ENCODE results near the gene LRP1. TPM values are rescaled to one million over a fixed set of nuclear protein-coding genes. Genes with fewer than 3 reads are reported as not detected.

Gene LRP1
- total RNA-seq, 2 experiments from 2014 or later: 6.6 to 8.5 TPM

GRCh38 chr12:57169969-57170368 lies 41.7 kb downstream of the LRP1 start:
- Mint-ChIP-seq H3K4me3 (no peak overlapping the region), H3K27ac (no peak overlapping the region), H3K27me3 (no peaks in the 10 kb centered on the region), H3K4me1 (ENCODE audit: low read depth) (no peaks in the 10 kb centered on the region), H3K36me3 (ENCODE audit: low read depth) (no peaks in the 10 kb centered on the region), H3K9me3 (no peaks in the 10 kb centered on the region)
- ATAC-seq (ENCODE audit: poor library complexity): no peak
- H3K4me3 ChIP-seq (ENCODE audit: low read length): no peak overlapping the region
- H3K36me3 ChIP-seq (ENCODE audit: insufficient read depth, low read length): no peaks in the 10 kb centered on the region
- no peak overlapping the region for H3K27ac ChIP-seq (ENCODE audit: low read depth in 1 of 2, low read length in 2 of 2)
- TF ChIP-seq, protein P1, sequence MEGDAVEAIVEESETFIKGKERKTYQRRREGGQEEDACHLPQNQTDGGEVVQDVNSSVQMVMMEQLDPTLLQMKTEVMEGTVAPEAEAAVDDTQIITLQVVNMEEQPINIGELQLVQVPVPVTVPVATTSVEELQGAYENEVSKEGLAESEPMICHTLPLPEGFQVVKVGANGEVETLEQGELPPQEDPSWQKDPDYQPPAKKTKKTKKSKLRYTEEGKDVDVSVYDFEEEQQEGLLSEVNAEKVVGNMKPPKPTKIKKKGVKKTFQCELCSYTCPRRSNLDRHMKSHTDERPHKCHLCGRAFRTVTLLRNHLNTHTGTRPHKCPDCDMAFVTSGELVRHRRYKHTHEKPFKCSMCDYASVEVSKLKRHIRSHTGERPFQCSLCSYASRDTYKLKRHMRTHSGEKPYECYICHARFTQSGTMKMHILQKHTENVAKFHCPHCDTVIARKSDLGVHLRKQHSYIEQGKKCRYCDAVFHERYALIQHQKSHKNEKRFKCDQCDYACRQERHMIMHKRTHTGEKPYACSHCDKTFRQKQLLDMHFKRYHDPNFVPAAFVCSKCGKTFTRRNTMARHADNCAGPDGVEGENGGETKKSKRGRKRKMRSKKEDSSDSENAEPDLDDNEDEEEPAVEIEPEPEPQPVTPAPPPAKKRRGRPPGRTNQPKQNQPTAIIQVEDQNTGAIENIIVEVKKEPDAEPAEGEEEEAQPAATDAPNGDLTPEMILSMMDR (IDR thresholded peaks at IDR 0.05): no peak
- no peaks in the 10 kb centered on the region for H3K9me3 ChIP-seq (ENCODE audit: control insufficient read depth in 1 of 2, insufficient read depth in 1 of 2, low read length in 2 of 2)
- CTCF ChIA-PET: interaction anchor here (1.5 kb wide), 2 partner anchors 13 to 46 kb away, joined by 3 to 4 read pairs; no protein-coding TSS in a partner anchor
- no peaks in the 10 kb centered on the region for H3K4me1 ChIP-seq (ENCODE audit: insufficient read depth, low read length)
- H3K27me3 ChIP-seq (ENCODE audit: control insufficient read depth in 1 of 2, insufficient read depth in 2 of 2, low read length in 2 of 2): no peaks in the 10 kb centered on the region
- POLR2A ChIA-PET: no interaction called here
- DNase-seq: no peak
- intact Hi-C loops (cut with DNase I, micrococcal nuclease): no loop called here

DNA sequence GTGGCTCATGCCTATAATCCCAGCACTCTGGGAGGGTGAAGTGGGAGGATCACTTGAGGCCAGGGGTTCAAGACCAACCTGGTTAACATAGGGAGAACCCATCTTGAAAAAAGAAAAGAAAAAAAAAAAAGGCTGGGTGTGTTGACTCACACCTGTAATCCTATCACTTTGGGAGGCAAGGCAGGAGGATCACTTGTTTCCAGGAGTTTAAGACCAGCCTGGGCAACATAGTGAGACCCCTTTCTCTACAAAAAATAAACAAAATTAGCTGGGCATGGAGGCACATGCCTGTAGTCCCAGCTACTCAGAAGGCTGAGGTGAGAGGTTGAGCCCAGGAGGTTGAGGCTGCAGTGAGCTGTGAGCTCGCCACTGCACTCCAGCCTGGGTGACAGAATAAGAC lies 42.1 kb downstream of the LRP1 start:
- no peaks in the 10 kb centered on the region for H3K4me1 Mint-ChIP-seq (ENCODE audit: low read depth)
- ATAC-seq (ENCODE audit: poor library complexity): no peak
- no peaks in the 10 kb centered on the region for H3K9me3 Mint-ChIP-seq
- CTCF ChIA-PET: interaction anchor here (1.5 kb wide), 1 partner anchor 46 kb away, joined by 4 read pairs; no protein-coding TSS in a partner anchor
- H3K36me3 ChIP-seq (ENCODE audit: insufficient read depth, low read length): no peaks in the 10 kb centered on the region
- H3K27ac Mint-ChIP-seq: no peak overlapping the region
- H3K27ac ChIP-seq (ENCODE audit: low read depth in 1 of 2, low read length in 2 of 2): no peak overlapping the region
- H3K9me3 ChIP-seq (ENCODE audit: control insufficient read depth in 1 of 2, insufficient read depth in 1 of 2, low read length in 2 of 2): no peaks in the 10 kb centered on the region
- no peaks in the 10 kb centered on the region for H3K27me3 ChIP-seq (ENCODE audit: control insufficient read depth in 1 of 2, insufficient read depth in 2 of 2, low read length in 2 of 2)
- H3K36me3 Mint-ChIP-seq (ENCODE audit: low read depth): no peaks in the 10 kb centered on the region
- POLR2A ChIA-PET: no interaction called here
- TF ChIP-seq, protein P1 (IDR thresholded peaks at IDR 0.05): no peak
- no peaks in the 10 kb centered on the region for H3K4me1 ChIP-seq (ENCODE audit: insufficient read depth, low read length)
- no peak for DNase-seq
- no peak overlapping the region for H3K4me3 ChIP-seq (ENCODE audit: low read length)
- H3K27me3 Mint-ChIP-seq: no peaks in the 10 kb centered on the region
- intact Hi-C loops (cut with DNase I, micrococcal nuclease): no loop called here
- H3K4me3 Mint-ChIP-seq: no peak overlapping the region

DNA sequence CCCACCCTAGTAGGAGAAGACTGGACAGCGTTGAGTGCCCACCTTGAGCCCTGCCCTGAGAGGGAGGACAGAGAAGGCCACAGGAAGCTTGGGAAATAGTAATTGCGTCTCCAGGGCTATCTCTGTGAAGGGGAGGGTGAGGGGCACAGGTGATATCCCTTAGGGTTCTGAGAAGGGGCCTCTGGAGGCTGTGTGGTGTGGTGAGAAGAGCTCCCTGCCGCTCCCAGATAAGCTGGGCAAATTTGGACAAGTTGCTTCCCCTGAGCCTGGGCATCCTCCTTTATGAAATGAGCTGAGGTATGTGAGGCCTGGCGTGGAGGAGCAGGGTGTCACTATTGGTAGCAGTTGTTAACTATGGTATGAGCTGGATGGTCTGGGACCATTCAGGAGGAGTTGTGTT lies 42.6 kb downstream of the LRP1 start:
- H3K27ac Mint-ChIP-seq: no peak overlapping the region
- no peak for ATAC-seq (ENCODE audit: poor library complexity)
- intact Hi-C loops (cut with DNase I, micrococcal nuclease): no loop called here
- TF ChIP-seq, protein P1 (IDR thresholded peaks at IDR 0.05): no peak
- ChIA-PET CTCF (no interaction called here), POLR2A (no interaction called here)
- H3K27me3 ChIP-seq (ENCODE audit: control insufficient read depth in 1 of 2, insufficient read depth in 2 of 2, low read length in 2 of 2): no peaks in the 10 kb centered on the region
- no peak for DNase-seq
- H3K27me3 Mint-ChIP-seq: no peaks in the 10 kb centered on the region
- H3K4me3 Mint-ChIP-seq: no peak overlapping the region
- H3K9me3 Mint-ChIP-seq: no peaks in the 10 kb centered on the region
- H3K4me3 ChIP-seq (ENCODE audit: low read length): no peak overlapping the region
- no peaks in the 10 kb centered on the region for H3K36me3 ChIP-seq (ENCODE audit: insufficient read depth, low read length)
- no peaks in the 10 kb centered on the region for H3K4me1 ChIP-seq (ENCODE audit: insufficient read depth, low read length)
- H3K4me1 Mint-ChIP-seq (ENCODE audit: low read depth): no peaks in the 10 kb centered on the region
- no peaks in the 10 kb centered on the region for H3K36me3 Mint-ChIP-seq (ENCODE audit: low read depth)
- H3K27ac ChIP-seq (ENCODE audit: low read depth in 1 of 2, low read length in 2 of 2): no peak overlapping the region
- no peaks in the 10 kb centered on the region for H3K9me3 ChIP-seq (ENCODE audit: control insufficient read depth in 1 of 2, insufficient read depth in 1 of 2, low read length in 2 of 2)

All from CD4-positive, alpha-beta T cell (primary cell).